IPS-15b (cell line): Measurements from ENCODE around the gene RHEX.

Source experiments
- H3K27me3 ChIP-seq: one replicate; pipeline ENCODE4 v1.6.1; 2013; ENCODE audit warnings: low read length; ENCODE audit not compliant: control insufficient read depth, insufficient read depth
- H3K36me3 ChIP-seq: one replicate; pipeline ENCODE4 v1.6.1; 2013; ENCODE audit warnings: low read length; ENCODE audit not compliant: control insufficient read depth, insufficient read depth
- H3K4me1 ChIP-seq: one replicate; pipeline ENCODE4 v1.6.1; 2013; ENCODE audit warnings: mild to moderate bottlenecking, low read length; ENCODE audit not compliant: control insufficient read depth, insufficient read depth
- H3K4me3 ChIP-seq: one replicate; pipeline ENCODE4 v1.5.1; 2013; ENCODE audit warnings: low read depth, low read length
- H3K9ac ChIP-seq: one replicate; pipeline ENCODE4 v1.6.1; 2013; ENCODE audit warnings: low read depth, mild to moderate bottlenecking, low read length
- H3K9me3 ChIP-seq: one replicate; pipeline ENCODE4 v1.6.1; 2013; ENCODE audit warnings: mild to moderate bottlenecking, low read length; ENCODE audit not compliant: control insufficient read depth, insufficient read depth

Gene RHEX

GRCh38 chr1:206015071-206015470 is 37.9 kb upstream of the RHEX start:
- H3K4me3 ChIP-seq = no peak overlapping the region
- no peaks in the 10 kb centered on the region for H3K9me3 ChIP-seq
- H3K9ac ChIP-seq = no peak overlapping the region
- H3K4me1 ChIP-seq = peaks cover 3% of the 10 kb centered on the region
- H3K36me3 ChIP-seq = no peaks in the 10 kb centered on the region
- H3K27me3 ChIP-seq = peaks cover 2% of the 10 kb centered on the region

GRCh38 chr1:206020393-206021007 is 32.5 kb upstream of the RHEX start:
- Histone ChIP-seq H3K27me3 (no peaks in the 10 kb centered on the region), H3K36me3 (no peaks in the 10 kb centered on the region), H3K4me1 (peaks cover 3% of the 10 kb centered on the region), H3K9me3 (no peaks in the 10 kb centered on the region), H3K9ac (no peak overlapping the region), H3K4me3 (no peak overlapping the region)

- Histone ChIP-seq H3K4me1 (peaks cover 3% of the 10 kb centered on the region), H3K4me3 (no peak overlapping the region), H3K36me3 (no peaks in the 10 kb centered on the region), H3K9me3 (no peaks in the 10 kb centered on the region), H3K27me3 (no peaks in the 10 kb centered on the region), H3K9ac (no peak overlapping the region)
Observed at GRCh38 chr1:206021008-206021625, 31.9 kb upstream of the RHEX start.

GRCh38 chr1:206021626-206022365 is 31.2 kb upstream of the RHEX start:
- H3K9me3 ChIP-seq = no peaks in the 10 kb centered on the region
- H3K4me3 ChIP-seq = no peak overlapping the region
- H3K36me3 ChIP-seq = no peaks in the 10 kb centered on the region
- H3K9ac ChIP-seq = no peak overlapping the region
- peaks cover 3% of the 10 kb centered on the region for H3K4me1 ChIP-seq
- H3K27me3 ChIP-seq = no peaks in the 10 kb centered on the region

- H3K9me3 ChIP-seq = no peaks in the 10 kb centered on the region
- H3K9ac ChIP-seq = no peak overlapping the region
- H3K4me1 ChIP-seq = peaks cover 3% of the 10 kb centered on the region
- no peaks in the 10 kb centered on the region for H3K36me3 ChIP-seq
- no peak overlapping the region for H3K4me3 ChIP-seq
- no peaks in the 10 kb centered on the region for H3K27me3 ChIP-seq
Observed at GRCh38 chr1:206022766-206023165, 30.2 kb upstream of the RHEX start.

GRCh38 chr1:206023695-206024094 is 29.3 kb upstream of the RHEX start, which contains the start of gene CTSE:
CTSE (minus strand) TSS chr1:206023895; CDS start chr1:206023791, 104 bp downstream.
- Histone ChIP-seq H3K4me1 (peaks cover 3% of the 10 kb centered on the region), H3K36me3 (no peaks in the 10 kb centered on the region), H3K4me3 (no peak within 1 kb of the TSS), H3K9ac (no peak within 1 kb of the TSS), H3K27me3 (no peaks in the 10 kb centered on the region), H3K9me3 (no peaks in the 10 kb centered on the region)

GRCh38 chr1:206025283-206025820 is 27.6 kb upstream of the RHEX start:
- no peaks in the 10 kb centered on the region for H3K9me3 ChIP-seq
- H3K4me3 ChIP-seq = no peak overlapping the region
- H3K9ac ChIP-seq = no peak overlapping the region
- no peaks in the 10 kb centered on the region for H3K4me1 ChIP-seq
- H3K36me3 ChIP-seq = no peaks in the 10 kb centered on the region
- no peaks in the 10 kb centered on the region for H3K27me3 ChIP-seq

- H3K9me3 ChIP-seq = no peaks in the 10 kb centered on the region
- H3K27me3 ChIP-seq = no peaks in the 10 kb centered on the region
- H3K4me1 ChIP-seq = peaks cover 3% of the 10 kb centered on the region
Observed at GRCh38 chr1:206029484-206029883, 23.5 kb upstream of the RHEX start.

GRCh38 chr1:206030191-206030590 is 22.8 kb upstream of the RHEX start:
- Histone ChIP-seq H3K27me3 (no peaks in the 10 kb centered on the region), H3K4me1 (peaks cover 3% of the 10 kb centered on the region), H3K9me3 (no peaks in the 10 kb centered on the region), H3K36me3 (no peaks in the 10 kb centered on the region), H3K4me3 (no peak overlapping the region), H3K9ac (no peak overlapping the region)

More at GRCh38 chr1:206029484-206029883, 23.5 kb upstream of the RHEX start:
- no peak overlapping the region for H3K4me3 ChIP-seq
- no peaks in the 10 kb centered on the region for H3K36me3 ChIP-seq
- H3K9ac ChIP-seq = no peak overlapping the region

GRCh38 chr1:206030714-206031113 is 22.3 kb upstream of the RHEX start:
- H3K9me3 ChIP-seq = no peaks in the 10 kb centered on the region

GRCh38 chr1:206032380-206033140 is 20.4 kb upstream of the RHEX start:
- peaks cover 4% of the 10 kb centered on the region for H3K4me1 ChIP-seq

More at GRCh38 chr1:206030714-206031113, 22.3 kb upstream of the RHEX start:
- Histone ChIP-seq H3K4me1 (peaks cover 3% of the 10 kb centered on the region), H3K9ac (no peak overlapping the region), H3K4me3 (no peak overlapping the region), H3K27me3 (no peaks in the 10 kb centered on the region), H3K36me3 (no peaks in the 10 kb centered on the region)

More at GRCh38 chr1:206032380-206033140, 20.4 kb upstream of the RHEX start:
- H3K36me3 ChIP-seq = no peaks in the 10 kb centered on the region
- no peaks in the 10 kb centered on the region for H3K9me3 ChIP-seq
- no peak overlapping the region for H3K4me3 ChIP-seq
- no peak overlapping the region for H3K9ac ChIP-seq
- H3K27me3 ChIP-seq = no peaks in the 10 kb centered on the region
